ENCODE data around the gene MAGEB16. TPM values are rescaled to one million over a fixed set of nuclear protein-coding genes. Genes with fewer than 3 reads are reported as not detected.

MAGEB16 gene
- total RNA-seq (not detected), polyA plus RNA-seq (not detected)
- long read RNA-seq, donor 1 = 0 reads
- long read RNA-seq, donor 2 = 0 reads
- long read RNA-seq, donor 3 = 0 reads
- long read RNA-seq, donor 4 = 0 reads
- long read RNA-seq, donor 5 = 0 reads

DNA sequence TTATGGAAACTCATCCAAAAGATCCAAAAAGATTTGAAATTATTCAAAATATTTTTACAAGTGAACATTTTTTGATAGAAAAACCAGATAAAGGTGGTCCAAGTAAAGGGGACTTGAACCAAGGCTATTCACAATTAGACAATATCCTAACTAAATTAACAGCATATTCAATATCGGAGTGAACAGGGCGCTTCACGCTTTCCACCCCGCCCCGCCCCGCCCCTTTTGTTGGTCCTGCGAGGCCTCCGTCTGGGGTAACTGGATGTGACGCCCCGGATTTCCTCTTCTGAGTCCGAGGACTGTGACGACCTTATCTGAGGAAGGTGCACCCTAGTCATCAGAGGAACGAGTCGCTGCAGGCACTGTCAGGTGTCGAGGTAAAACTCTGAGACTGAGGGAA lies at the start of gene MAGEB16:
MAGEB16 (plus strand) TSS at position 301 of the 400 bp plus-strand sequence. CDS start 3,855 bp downstream, outside the sequence.
- no peak within 1 kb of the TSS for H3K27ac ChIP-seq (ENCODE audit: low read depth in 1 of 2, low read length in 1 of 2)
- no peaks in the 10 kb centered on the region for H3K36me3 ChIP-seq (ENCODE audit: control insufficient read depth in 4 of 4, insufficient read depth in 4 of 4, low read length in 4 of 4)
- no peaks in the 10 kb centered on the region for H3K4me1 ChIP-seq (ENCODE audit: control insufficient read depth in 5 of 5, insufficient read depth in 5 of 5, low read length in 5 of 5)

DNA sequence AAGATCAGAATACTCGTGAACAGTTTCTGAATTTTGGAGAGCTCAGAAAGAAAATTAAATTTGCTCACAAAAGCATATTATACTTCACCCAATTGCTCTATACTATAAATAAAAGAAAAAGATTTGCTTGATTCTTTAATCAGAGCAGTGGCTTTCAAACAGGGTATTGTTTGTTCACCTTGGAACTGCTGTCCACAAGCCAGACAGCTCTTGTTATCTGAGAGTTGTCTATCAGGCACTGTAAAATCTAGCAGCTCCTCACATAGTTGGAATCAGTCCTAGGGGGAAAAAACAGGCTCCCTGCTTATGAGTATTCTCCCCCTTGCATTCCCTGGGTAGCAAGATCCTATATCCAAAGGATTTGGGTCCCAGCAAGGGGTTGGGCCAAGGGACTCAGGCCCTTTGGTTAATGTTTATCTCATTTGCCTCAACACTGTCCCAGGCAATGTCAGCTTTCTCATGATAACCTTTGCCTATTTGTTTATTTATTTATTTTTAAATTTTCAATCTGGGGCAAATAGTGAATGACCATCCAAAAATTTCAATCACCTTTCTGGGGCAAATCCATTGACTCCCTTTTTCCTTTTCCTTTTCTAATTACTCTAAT lies 24.1 kb upstream of the MAGEB16 start:
- TF ChIP-seq, protein P1, sequence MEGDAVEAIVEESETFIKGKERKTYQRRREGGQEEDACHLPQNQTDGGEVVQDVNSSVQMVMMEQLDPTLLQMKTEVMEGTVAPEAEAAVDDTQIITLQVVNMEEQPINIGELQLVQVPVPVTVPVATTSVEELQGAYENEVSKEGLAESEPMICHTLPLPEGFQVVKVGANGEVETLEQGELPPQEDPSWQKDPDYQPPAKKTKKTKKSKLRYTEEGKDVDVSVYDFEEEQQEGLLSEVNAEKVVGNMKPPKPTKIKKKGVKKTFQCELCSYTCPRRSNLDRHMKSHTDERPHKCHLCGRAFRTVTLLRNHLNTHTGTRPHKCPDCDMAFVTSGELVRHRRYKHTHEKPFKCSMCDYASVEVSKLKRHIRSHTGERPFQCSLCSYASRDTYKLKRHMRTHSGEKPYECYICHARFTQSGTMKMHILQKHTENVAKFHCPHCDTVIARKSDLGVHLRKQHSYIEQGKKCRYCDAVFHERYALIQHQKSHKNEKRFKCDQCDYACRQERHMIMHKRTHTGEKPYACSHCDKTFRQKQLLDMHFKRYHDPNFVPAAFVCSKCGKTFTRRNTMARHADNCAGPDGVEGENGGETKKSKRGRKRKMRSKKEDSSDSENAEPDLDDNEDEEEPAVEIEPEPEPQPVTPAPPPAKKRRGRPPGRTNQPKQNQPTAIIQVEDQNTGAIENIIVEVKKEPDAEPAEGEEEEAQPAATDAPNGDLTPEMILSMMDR (IDR thresholded peaks at IDR 0.05; ENCODE audit: control extremely low read depth, extremely low read depth) = no peak
- no peak for ATAC-seq (ENCODE audit: insufficient read depth, low FRiP score)
- WGBS, 2 donors = 75 to 95% methylated on average over 1 of the region's 1 CpG

More for the DNA sequence above, at the start of gene MAGEB16:
- WGBS, 2 donors = 88 to 91% methylated on average over 15 of the region's 15 CpGs
- no peak for ATAC-seq (ENCODE audit: insufficient read depth, low FRiP score)
- no peaks in the 10 kb centered on the region for H3K9me3 ChIP-seq (ENCODE audit: control insufficient read depth in 4 of 4, insufficient read depth in 3 of 4, low read length in 3 of 4)
- no peak within 1 kb of the TSS for H3K4me3 ChIP-seq
- H3K27me3 ChIP-seq (ENCODE audit: control insufficient read depth in 3 of 3, insufficient read depth in 3 of 3, low read length in 2 of 3) = peaks cover 0 to under 1% (median 0%) of the 10 kb centered on the region in 3 donors
- no peak within 1 kb of the TSS for H3K9ac ChIP-seq (ENCODE audit: insufficient read depth in 1 of 2, low read length in 2 of 2)
- TF ChIP-seq, protein P1 (IDR thresholded peaks at IDR 0.05; ENCODE audit: control extremely low read depth, extremely low read depth) = no peak
- no peak for DNase-seq

DNA sequence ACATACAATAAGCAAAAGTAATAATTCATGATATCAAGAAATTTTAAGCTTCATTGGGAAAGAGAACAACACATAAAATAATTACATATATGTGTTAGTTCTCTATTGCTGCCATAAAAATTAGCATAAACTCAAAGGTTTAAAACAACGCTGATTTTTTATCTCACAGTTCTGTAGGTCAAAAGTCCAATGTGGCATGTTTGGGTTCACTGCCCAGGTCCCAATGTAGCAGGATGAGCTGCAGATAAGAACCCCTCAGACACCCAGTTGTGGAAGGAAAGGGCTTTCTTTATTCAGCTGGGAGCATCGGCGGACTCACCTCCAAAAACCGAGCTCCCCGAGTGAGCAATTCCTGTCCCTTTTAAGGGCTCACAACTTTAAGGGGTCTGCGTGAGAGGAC lies 13.1 kb upstream of the MAGEB16 start:
- H3K4me1 ChIP-seq (ENCODE audit: control insufficient read depth in 5 of 5, insufficient read depth in 5 of 5, low read length in 5 of 5) = no peaks in the 10 kb centered on the region
- H3K27ac ChIP-seq (ENCODE audit: low read depth in 1 of 2, low read length in 1 of 2) = no peak overlapping the region

More for the DNA sequence above, 24.1 kb upstream of the MAGEB16 start:
- no peak overlapping the region for H3K9ac ChIP-seq (ENCODE audit: insufficient read depth in 1 of 2, low read length in 2 of 2)
- no peaks in the 10 kb centered on the region for H3K4me1 ChIP-seq (ENCODE audit: control insufficient read depth in 5 of 5, insufficient read depth in 5 of 5, low read length in 5 of 5)
- no peaks in the 10 kb centered on the region for H3K36me3 ChIP-seq (ENCODE audit: control insufficient read depth in 4 of 4, insufficient read depth in 4 of 4, low read length in 4 of 4)
- H3K4me3 ChIP-seq = no peak overlapping the region
- peaks cover 0 to 3% (median 2%) of the 10 kb centered on the region in 3 donors for H3K27me3 ChIP-seq (ENCODE audit: control insufficient read depth in 3 of 3, insufficient read depth in 3 of 3, low read length in 2 of 3)
- no peak overlapping the region for H3K27ac ChIP-seq (ENCODE audit: low read depth in 1 of 2, low read length in 1 of 2)
- no peaks in the 10 kb centered on the region for H3K9me3 ChIP-seq (ENCODE audit: control insufficient read depth in 4 of 4, insufficient read depth in 3 of 4, low read length in 3 of 4)
- DNase-seq = no peak

More for the DNA sequence above, 13.1 kb upstream of the MAGEB16 start:
- no peaks in the 10 kb centered on the region for H3K36me3 ChIP-seq (ENCODE audit: control insufficient read depth in 4 of 4, insufficient read depth in 4 of 4, low read length in 4 of 4)
- H3K4me3 ChIP-seq = no peak overlapping the region
- TF ChIP-seq, protein P1 (IDR thresholded peaks at IDR 0.05; ENCODE audit: control extremely low read depth, extremely low read depth) = no peak
- no peak for DNase-seq
- 84 to 96% methylated on average over 6 of the region's 6 CpGs for WGBS, 2 donors
- no peak for ATAC-seq (ENCODE audit: insufficient read depth, low FRiP score)
- H3K27me3 ChIP-seq (ENCODE audit: control insufficient read depth in 3 of 3, insufficient read depth in 3 of 3, low read length in 2 of 3) = peaks cover 0 to 15% (median 2%) of the 10 kb centered on the region in 3 donors
- H3K9ac ChIP-seq (ENCODE audit: insufficient read depth in 1 of 2, low read length in 2 of 2) = no peak overlapping the region
- peaks cover 0 to 3% (median 0%) of the 10 kb centered on the region in 4 donors for H3K9me3 ChIP-seq (ENCODE audit: control insufficient read depth in 4 of 4, insufficient read depth in 3 of 4, low read length in 3 of 4)

Measured in lung (tissue), 16 donors.